ENCODE results near the gene SKP1.
"Not testable (repeated sequence)": the region's sequence is repeated elsewhere in the genome, so short reads cannot be mapped to it uniquely, and the experiment has no call there.

The SKP1 gene

DNA sequence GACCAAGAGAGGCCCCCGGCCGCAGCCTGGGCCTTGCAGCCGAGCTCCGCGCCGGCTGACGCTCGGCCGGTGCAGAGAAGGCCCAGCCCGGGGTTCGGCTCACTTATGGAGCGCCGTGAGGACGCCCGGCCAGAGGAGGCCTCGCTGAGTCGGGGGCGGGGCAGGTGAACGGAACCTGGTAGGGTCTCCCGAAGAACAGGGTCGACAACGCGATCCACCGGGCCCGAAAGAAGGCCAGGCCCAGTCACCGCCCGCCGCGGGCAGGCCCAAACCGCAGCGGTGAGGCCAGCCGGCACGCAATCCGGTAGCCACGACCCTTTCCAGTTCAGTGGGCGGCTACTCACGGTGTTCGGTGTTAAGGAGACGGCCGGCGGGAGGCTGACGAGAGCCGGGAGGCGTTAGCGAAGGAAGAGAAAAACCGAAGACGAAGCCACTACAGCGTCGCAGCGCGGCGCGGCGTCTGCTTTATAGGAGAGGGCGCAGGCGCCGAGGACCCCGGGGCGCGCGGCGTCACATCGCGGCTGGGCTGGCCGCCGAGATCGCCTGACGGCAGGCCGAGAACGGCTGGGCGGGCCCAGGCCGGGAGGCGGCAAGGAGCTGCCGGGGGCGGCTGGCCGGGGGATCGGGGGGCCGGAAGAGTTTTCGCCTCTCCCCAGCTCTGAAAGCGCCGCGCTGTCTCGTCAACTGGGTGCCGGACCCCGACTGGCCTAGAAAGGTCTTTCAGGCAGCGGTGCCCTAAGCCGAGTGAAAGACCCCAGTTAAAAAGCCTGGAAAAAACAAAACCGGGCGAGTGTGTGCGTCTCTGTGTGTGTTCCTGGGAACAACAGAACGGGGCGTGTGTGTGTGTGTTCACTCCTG is at the start of gene SKP1:
Gene SKP1, minus strand, starts transcription at position 440 of the 858 bp plus-strand sequence. CDS start 2,928 bp downstream, outside the sequence.
- peak; percentile 71 to 76 for DNase-seq (ENCODE audit: low read depth in 2 of 2)

DNA sequence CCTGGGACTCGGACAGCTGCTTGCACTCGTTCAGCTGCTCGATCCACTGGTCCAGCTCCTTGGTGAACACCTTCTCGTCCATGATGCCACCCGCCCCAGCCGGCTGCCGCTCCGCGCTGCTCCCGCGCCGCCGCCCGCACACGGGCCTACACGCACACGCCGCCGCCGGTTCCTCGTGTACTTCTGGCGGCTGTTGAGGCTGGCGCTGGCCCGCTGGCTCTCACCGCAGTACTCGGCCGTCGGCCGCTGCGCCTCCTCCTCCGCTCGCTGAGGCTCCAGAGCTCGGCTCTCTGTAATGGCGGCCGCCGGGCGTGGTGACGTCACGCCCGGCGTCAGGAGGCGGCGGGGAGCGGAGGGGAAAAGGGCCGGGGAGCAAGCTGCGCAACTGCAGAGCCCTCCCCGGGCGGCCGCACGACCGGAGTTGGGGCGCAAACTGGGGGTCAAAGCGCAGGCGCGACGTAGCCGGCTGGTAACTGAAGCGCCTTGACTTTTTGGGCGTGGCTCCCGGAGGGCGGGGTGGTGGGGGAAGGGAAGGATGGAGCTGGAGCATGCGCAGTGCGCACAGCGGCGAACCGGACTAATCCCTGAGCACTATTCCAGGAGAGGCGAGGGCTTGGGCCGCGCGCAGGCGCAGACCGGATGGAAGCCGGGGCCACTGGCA is 49.2 kb upstream of the SKP1 start, which contains the start of gene PPP2CA:
Gene PPP2CA, minus strand, starts transcription at position 294 of the 661 bp plus-strand sequence. Its CDS starts 212 bp downstream, at position 82.
- peak; percentile 98 to 99 for DNase-seq (ENCODE audit: low read depth in 2 of 2)

DNA sequence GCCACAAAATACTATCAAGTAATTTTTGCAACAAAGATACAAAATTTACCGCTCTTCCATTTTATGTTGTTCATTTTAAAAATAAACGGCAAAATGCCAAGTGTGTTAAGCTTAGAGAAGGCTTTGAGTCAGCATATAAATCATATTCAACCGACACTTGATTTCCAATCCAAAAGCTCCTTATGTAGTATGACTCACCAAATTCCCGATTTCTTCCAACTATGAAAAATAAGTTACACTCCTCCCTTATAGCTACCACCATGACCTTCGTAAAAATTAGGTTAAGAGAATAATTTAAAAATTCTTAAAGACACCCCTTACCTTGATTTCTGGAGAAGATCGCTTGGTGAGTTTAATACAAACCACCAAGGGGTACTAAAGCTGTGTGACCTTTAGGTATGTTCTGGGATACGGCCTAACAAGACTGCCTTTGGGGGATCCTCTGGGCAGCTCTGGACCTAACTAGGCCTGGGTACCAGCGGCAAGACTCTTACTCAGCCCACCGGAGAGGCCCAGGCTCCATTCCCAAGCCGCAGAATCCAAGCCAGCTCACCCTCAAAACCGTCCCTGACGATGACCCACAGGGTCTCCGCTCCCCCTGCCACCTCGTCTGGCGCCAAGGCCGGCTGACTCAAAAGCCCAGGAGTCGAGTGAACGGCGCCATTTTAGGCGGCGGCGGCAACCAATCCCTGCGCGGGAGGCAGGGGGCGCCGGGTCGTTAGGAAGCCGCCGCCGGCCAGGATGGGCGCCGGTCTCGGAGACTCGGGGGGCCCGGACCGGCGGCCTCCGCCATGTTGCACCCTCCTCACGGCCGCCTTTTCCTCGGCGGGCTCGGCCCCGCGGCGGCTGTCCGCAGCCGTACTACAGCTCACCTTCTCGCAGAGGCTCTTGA is 48.4 kb upstream of the SKP1 start:
- DNase-seq (ENCODE audit: low read depth in 2 of 2) = peak; percentile 33 to 57

DNA sequence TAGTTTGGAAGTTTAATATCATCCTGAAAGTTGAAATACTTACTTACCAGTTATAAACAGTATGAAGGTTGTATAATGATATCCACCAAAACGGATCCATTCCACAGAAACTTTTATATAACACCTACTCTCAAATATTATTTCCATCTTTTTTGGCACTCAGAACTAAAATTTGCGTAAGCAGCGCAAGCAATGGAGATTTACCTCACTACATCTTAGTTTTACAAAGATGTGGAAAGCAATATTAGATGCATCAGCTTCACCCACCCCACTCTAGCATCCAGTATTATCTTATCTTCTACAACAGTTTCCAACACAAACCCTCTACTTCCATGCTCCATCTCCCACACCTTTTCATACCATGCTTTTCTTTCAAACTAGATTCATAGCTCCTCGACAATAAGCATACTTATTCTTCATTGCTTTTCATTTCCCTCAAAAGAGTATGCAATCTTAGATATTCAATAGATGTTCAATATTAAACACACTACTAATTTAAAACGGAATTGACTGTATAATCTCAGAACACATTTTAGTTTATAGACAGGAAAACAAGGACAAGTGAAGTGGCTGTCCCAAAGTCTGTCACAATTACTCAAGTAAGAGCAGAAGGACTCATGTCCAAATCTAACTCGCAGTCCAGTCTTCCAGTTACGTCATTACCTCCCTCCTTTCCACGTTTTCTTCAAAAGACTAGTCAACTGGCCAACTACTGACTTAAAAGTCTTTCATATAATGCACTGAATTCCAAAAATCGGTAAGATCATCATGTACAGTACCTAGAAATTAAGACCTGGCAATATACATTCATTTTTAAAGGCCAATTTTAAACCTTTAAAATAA is 46.9 kb upstream of the SKP1 start:
- no peak for DNase-seq (ENCODE audit: low read depth in 2 of 2)

DNA sequence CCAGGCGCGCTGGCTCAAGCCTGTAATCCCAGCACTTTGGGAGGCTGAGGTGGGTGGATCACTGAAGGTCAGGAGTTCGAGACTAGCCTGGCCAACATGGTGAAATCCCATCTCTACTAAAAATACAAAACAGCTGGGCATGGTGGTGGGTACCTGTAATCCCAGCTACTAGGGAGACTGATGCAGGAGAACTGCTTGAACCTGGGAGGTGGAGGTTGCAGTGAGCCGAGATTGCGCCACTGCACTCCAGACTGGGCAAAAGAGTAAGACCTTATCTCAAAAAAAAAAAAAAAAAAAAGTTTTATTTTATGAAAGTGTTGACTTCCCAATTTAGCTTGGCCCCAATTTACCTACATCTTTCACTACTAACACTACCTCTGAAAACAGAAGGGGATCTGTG is 44.9 kb upstream of the SKP1 start:
- not testable (repeated sequence) for DNase-seq (ENCODE audit: low read depth in 2 of 2)

DNA sequence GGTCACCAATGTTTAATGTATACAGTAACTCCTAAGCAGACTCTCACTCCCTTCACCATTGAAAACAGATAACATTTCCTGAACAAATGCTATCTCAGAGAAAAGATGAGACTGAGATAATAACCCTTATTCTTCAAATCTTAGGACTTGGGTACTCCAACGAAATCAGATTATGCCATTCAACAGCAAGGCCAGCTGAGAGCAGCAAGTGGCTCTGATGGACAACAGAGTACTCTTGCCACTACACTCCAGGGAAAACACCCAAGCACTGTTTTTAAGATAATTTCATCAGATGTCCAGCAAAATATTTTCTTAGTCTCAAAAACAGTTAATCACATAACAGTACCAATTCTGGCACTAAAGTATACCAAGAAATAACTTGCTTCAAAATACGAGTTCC is 39.0 kb upstream of the SKP1 start:
- DNase-seq (ENCODE audit: low read depth in 2 of 2) = no peak

DNA sequence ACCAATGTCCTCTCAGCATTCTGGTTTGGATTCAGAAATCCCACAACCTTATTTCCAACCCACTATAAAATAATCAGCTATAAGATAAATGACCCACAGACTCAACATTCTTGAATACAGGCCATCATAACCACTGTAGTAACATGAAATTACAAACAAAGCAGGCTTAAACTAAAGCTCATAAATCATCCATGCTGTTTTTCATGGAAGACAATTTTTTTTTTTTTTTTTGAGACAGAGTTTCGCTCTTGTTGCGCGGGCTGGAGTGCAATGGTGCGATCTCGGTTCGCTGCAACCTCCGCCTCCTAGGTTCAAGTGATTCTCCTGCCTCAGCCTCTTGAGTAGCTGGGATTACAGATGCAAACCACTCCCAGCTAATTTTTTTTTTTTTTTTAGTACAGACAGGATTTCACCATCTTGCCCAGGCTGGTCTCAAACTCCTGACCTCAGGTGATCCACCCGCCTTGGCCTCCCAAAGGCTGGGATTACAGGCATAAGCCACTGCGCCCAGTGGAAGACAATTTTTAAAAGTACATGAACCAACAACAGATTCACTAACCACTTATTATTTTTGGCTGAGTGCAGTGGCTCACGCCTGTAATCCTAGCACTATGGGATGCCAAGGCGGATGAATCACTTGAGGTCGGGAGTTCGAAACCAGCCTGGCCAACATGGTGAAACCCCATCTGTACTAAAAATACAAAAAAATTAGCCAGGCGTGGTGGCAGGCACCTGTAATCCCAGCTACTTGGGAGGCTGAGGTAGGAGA is 34.7 kb upstream of the SKP1 start:
- DNase-seq (ENCODE audit: low read depth in 2 of 2) = not testable (repeated sequence)

DNA sequence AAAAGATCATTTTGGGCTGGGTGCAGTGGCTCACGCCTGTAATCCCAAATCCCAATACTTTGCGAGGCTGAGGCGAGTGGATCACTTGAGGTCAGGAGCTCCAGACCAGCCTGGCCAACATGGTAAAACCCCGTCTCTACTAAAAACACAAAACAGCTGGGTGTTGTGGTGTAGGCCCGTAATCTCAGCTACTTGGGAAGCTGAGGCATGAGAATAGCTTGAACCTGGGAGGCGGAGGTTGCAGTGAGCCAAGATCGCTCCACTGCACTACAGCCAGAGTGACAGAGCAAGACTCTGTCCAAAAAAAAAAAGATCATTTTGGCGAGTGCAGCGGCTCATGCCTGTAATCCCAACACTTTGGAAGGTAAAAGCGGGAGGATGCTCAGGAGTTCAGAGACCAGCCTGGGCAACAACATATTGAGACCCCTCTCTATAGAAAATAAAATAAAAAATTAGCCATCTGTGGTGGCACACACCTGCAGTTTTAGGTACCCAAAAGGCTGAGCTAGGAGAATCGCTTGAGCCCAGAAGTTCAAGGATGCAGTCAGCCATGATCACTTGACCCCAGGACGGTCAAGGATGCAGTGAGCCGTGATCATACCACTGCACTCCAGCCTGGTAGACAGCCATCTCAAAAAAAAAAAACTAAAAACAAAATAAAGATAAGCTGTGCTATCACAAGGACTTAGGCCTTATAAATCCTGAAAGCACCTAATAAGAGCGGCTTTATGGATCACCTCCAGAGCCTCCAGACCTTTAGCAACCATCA is 32.9 kb upstream of the SKP1 start:
- no peak for DNase-seq (ENCODE audit: low read depth in 2 of 2)

DNA sequence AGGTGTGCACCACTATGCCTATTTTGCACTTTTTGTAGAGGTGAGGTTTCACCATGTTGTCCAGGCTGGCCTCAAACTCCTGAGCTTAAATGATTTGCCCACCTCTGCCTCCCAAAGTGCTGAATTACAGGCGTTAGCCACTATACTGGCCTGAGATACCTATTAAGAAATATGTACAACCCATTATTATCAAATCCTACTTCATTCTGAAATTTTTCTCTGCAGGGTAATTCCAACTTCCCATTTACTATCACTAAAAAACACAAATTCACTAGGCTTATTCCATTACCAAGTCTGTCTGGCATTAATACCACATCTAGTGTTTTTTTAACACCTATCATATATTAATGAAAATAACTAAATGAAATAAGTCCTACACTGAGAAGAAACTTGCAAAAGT is 30.9 kb upstream of the SKP1 start:
- no peak for DNase-seq (ENCODE audit: low read depth in 2 of 2)

DNA sequence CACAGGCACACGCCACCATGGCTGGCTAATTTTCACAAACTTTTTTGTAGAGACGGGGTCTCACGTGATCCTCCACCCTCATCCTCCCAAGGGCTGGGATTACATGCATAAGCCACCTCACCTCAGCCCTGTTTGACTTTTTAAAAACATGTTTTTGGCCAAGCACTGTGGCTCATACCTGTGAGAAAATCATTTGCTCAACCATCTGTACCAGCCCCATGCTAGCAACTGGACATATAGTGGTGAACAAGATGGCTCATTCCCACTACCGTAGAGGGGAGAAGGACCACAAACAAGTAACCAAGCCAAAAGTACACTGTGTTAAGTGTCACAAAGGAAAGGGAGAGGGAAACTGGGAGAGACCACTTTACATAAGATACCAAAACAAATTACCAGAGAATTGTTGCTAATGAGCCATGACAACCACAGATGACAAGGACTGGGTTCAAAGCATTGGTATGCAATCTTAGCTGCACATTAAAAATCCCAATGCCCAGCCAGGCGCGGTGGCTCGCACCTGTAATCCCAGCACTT is 29.9 kb upstream of the SKP1 start:
- no peak for DNase-seq (ENCODE audit: low read depth in 2 of 2)

DNA sequence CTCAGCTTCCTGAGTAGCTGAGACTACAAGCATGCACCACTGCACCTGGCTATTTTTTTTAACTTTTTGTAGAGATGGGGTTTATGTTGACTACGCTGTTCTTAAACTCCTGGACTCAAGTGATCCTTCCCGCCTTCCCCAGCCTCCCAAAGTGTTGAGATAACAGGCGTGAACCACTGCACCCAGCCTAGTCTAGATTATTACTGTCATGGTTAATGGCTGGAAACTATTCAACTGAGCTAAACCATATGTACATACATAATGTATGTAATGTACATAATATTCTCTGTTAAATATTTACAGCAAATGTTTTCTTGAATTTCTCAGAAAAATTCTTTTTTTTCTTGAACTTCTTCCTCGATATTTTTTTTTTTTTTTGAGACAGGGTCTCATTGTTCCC is 27.8 kb upstream of the SKP1 start:
- DNase-seq (ENCODE audit: low read depth in 2 of 2) = no peak

DNA sequence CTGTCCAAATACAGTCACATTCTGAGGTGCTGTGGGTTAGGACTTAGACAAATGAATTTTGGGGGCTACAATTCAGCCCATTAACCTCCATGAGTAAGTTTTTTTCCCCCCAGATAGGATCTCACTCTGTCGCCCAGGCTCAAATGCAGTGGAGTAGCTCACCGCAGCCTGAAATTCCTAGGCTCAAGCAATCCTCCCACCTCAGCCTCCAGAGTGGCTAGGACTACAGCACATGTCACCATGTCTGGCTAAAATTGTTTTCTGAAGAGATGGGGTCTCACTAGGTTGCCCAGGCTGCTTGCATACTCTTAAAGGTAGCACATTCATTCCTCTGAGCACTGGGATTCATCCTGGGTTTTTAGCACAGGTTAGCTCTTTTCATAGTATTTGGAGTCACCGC is 26.9 kb upstream of the SKP1 start:
- no peak for DNase-seq (ENCODE audit: low read depth in 2 of 2)

DNA sequence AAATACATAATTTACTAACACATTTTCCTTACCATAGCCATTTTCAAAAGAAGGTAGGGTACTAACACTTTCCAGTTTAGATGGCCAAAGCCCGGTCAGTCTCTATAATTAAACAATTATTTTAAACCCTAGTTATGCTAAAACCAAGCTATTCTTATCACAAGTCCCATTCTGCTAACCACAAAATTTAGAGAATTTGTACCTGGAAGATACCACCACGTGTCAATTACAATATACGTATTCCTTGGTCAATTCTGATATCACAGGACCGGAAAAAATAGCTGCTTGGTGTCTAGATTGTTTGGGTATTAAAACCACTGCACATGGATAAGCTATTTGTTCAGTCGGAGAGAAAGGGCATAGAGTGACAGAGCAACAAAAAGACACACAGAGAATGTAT is 18.9 kb upstream of the SKP1 start:
- DNase-seq (ENCODE audit: low read depth in 2 of 2) = no peak

DNA sequence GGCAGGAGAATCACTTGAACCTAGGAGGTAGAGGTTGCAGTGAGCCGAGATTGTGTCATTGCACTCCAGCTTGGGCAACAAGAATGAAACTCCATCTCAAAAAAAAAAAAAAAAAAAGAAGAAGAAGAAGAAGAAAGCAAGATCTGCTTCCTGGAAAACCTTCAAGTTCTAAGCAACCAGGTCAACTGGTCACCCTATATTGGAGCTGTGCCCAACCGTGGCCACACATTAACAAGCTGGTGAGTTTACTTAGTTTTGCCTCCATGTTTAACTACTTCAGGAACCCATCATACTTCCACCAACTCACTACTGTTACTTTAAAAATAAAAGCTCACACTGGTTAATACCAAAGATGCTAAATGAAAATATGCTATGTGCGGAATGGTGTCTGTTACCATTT is 12.3 kb upstream of the SKP1 start:
- no peak for DNase-seq (ENCODE audit: low read depth in 2 of 2)

DNA sequence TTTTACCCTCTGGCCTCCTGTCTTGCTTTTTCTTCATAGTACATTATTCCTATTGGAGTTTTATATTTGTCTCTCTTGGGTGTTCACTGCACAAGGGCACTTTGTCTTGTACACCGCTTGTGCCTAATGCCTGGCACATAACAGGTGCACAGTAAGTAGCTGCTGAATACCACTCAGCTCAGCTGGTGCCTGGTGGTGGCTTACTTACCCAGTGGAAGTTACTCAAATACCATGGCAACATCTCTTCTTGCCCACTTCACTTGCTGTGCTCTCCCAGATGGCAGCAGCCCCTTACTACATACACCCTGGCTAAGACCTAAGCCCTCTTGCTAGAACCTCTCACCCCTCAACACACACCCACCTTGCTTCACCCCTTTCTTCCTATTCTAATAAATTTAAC is 11.3 kb upstream of the SKP1 start:
- DNase-seq (ENCODE audit: low read depth in 2 of 2) = no peak

DNA sequence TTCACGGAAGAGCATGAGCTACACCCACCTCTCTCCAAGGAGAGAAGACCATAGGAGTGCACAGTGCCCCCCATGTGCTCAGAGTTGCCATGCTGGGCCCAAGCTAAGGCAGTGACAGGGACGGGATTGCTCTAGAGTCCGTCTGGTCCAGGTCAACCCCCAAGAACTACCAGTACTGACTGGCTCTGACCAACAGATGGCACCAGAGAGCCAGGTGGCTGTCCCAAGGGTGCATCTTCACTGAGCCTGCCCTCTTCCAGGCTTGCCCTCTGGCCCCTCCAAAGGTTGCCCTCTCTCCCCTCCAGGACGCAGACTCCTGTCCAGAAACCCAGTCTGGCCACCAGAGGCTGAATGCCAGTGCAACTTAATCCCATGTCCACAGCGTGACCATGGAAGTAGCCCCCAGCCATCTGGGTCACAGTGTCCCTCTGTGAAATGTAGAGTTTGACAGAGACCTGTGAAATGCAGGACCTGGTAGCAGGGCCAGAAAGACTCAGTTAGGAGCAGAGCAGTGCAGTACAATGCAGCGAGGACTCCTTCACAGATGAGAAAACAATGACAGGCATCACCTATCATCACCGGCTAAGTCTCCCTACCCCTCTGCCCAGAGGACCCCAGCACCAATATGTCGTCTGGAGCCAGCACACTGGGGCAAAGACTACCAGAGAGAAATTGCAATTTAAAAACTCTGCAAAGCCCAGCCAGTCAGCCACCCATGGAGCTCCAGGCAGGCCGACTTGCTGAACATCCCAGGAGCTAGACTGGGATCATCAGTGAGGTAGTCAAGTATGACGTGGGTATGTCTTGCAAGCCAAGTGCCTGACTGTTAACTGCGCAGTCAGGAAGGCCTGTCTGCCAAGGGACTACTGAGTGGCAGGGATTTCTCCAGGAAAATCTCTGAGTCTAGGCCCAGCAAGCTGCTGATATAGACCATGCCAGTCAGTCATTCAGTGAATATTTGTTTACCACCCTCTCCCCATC is 7.7 kb upstream of the SKP1 start:
- peak; percentile 56 to 74 for DNase-seq (ENCODE audit: low read depth in 2 of 2)

DNA sequence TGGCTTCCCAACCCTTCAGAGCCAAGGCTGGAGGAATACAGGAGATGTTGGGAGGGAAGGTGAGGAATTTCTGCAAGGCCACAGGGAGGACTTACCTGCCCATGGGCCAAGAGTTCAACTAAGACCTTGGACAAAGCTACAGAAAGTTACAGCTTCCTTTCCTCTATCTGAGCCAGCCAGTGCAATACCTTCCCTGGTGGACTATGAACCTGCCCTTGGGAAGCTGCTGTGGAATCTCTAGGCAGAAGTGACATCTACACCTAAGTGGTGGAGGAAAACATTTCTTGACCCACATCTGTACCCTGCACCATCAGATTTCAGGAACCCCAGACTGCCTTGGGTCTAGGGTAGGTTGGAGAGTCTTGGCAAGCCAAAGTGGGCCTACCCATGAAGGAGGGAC is 6.7 kb upstream of the SKP1 start:
- DNase-seq (ENCODE audit: low read depth in 2 of 2) = no peak

DNA sequence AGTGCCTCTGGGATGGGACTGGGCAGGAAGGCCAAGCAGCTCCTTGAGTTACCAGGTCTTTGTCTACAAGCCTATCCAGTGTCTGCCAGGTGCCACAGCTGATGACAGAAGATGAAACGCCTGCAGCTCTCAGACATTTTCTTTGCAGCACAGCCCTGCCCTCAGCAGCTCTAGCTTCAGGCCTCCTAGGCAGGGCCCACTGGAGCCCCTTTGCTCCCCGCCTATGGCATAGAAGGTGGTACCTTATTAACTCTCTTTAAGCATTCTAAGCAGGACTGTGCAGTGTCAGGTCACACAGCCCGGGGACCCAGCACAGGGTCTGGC is 1.3 kb upstream of the SKP1 start:
- DNase-seq (ENCODE audit: low read depth in 2 of 2) = no peak
